Measurements from ENCODE around the gene KRT74.

Gene KRT74

GRCh38 chr12:52558781-52559445, 14.7 kb downstream of the KRT74 start:
- no peak overlapping the region for H3K4me3 ChIP-seq (replicated peaks; ENCODE audit: low read depth, low read length)
- no peak for DNase-seq (ENCODE audit: extremely low read depth, low read depth)
- TF ChIP-seq CTCF (IDR thresholded peaks at IDR 0.05; ENCODE audit: low read depth, low read length, missing control alignments) = no peak

- no peak for TF ChIP-seq CTCF (IDR thresholded peaks at IDR 0.05; ENCODE audit: low read depth, low read length, missing control alignments)
- no peak for DNase-seq (ENCODE audit: extremely low read depth, low read depth)
These were observed 16.2 kb downstream of the KRT74 start for GRCh38 chr12:52557476-52557875.

DNA sequence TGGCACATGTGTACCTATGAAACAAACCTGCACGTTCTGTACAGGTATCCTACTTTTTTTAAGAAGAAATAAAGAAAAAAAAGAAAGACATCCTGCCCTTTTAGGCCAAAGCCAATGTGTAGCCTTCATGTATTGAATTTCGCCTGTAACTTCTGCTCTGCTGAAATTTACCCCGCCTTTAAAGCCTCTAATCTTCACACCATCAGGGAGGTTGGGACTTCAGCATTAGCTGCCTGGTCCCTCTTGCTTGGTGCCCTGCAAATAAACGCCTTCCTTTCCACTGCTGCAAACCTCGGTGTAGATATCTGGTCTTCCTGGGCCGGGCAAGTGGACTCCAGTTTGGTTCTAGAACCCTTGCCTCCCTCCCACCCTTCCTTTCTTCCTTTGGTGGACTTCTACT, 18.1 kb downstream of the KRT74 start:
- DNase-seq (ENCODE audit: extremely low read depth, low read depth) = no peak
- TF ChIP-seq CTCF (IDR thresholded peaks at IDR 0.05; ENCODE audit: low read depth, low read length, missing control alignments) = no peak
- no peak overlapping the region for H3K4me3 ChIP-seq (replicated peaks; ENCODE audit: low read depth, low read length)

More at GRCh38 chr12:52557476-52557875, 16.2 kb downstream of the KRT74 start:
- H3K4me3 ChIP-seq (replicated peaks; ENCODE audit: low read depth, low read length) = no peak overlapping the region

- no peak for TF ChIP-seq CTCF (IDR thresholded peaks at IDR 0.05; ENCODE audit: low read depth, low read length, missing control alignments)
These were observed 20.9 kb downstream of the KRT74 start, which contains the start of gene KRT71 for GRCh38 chr12:52552681-52553195. KRT71 (minus strand) TSS chr12:52553145; CDS start chr12:52553077, 68 bp downstream.

DNA sequence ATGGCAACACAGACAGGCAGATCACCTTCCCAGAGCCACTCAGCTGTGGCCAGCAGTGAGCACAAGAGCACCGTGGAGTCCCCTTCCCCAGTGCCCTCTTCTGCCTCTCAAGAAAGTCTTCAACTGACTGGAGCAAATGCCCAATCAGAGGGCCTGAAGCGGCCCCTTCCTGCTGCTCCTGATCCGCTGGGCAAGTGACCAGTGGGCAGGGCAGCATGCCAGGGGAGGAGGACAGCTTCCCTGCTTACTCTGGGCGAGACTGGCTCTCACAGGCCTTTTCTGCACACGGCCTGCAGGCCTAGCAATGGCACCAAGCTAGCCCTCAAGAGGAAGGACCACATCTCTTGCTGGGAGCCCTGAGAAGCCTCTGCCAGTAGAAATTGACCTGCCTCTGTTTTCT, 21.6 kb downstream of the KRT74 start:
- DNase-seq (ENCODE audit: extremely low read depth, low read depth) = no peak
- TF ChIP-seq CTCF (IDR thresholded peaks at IDR 0.05; ENCODE audit: low read depth, low read length, missing control alignments) = no peak
- no peak overlapping the region for H3K4me3 ChIP-seq (replicated peaks; ENCODE audit: low read depth, low read length)

More at GRCh38 chr12:52552681-52553195, 20.9 kb downstream of the KRT74 start, which contains the start of gene KRT71:
- no peak for DNase-seq (ENCODE audit: extremely low read depth, low read depth)
- H3K4me3 ChIP-seq (replicated peaks; ENCODE audit: low read depth, low read length) = no peak within 1 kb of the TSS

GRCh38 chr12:52551216-52551865, 22.3 kb downstream of the KRT74 start:
- no peak overlapping the region for H3K4me3 ChIP-seq (replicated peaks; ENCODE audit: low read depth, low read length)
- no peak for TF ChIP-seq CTCF (IDR thresholded peaks at IDR 0.05; ENCODE audit: low read depth, low read length, missing control alignments)
- no peak for DNase-seq (ENCODE audit: extremely low read depth, low read depth)

All from HFF-Myc (cell line).